ENCODE measurements around the gene PHLPP1. TPM values are rescaled to one million over a fixed set of nuclear protein-coding genes. Genes with fewer than 3 reads are reported as not detected.

PHLPP1 gene
- total RNA-seq, 1 donor from 2014 or later = 3.4 TPM

- FAIRE-seq (no peak), DNase-seq (ENCODE audit: low read depth) (no peak)
- H3K27me3 ChIP-seq (ENCODE audit: control insufficient read depth, insufficient read depth, low read length) = no peaks in the 10 kb centered on the region
- H3K4me3 ChIP-seq (ENCODE audit: low read depth, low read length) = no peak overlapping the region
- TF ChIP-seq, protein P1, sequence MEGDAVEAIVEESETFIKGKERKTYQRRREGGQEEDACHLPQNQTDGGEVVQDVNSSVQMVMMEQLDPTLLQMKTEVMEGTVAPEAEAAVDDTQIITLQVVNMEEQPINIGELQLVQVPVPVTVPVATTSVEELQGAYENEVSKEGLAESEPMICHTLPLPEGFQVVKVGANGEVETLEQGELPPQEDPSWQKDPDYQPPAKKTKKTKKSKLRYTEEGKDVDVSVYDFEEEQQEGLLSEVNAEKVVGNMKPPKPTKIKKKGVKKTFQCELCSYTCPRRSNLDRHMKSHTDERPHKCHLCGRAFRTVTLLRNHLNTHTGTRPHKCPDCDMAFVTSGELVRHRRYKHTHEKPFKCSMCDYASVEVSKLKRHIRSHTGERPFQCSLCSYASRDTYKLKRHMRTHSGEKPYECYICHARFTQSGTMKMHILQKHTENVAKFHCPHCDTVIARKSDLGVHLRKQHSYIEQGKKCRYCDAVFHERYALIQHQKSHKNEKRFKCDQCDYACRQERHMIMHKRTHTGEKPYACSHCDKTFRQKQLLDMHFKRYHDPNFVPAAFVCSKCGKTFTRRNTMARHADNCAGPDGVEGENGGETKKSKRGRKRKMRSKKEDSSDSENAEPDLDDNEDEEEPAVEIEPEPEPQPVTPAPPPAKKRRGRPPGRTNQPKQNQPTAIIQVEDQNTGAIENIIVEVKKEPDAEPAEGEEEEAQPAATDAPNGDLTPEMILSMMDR (IDR thresholded peaks at IDR 0.05; ENCODE audit: insufficient read depth, low read length, severe bottlenecking) = no peak
- H3K36me3 ChIP-seq (ENCODE audit: control insufficient read depth, insufficient read depth, low read length) = peaks cover 2% of the 10 kb centered on the region
Observed at GRCh38 chr18:62948788-62949187, 233.4 kb downstream of the PHLPP1 start.

GRCh38 chr18:62950246-62950645, 234.9 kb downstream of the PHLPP1 start:
- TF ChIP-seq, protein P1 (IDR thresholded peaks at IDR 0.05; ENCODE audit: insufficient read depth, low read length, severe bottlenecking) = no peak
- Histone ChIP-seq H3K27me3 (ENCODE audit: control insufficient read depth, insufficient read depth, low read length) (no peaks in the 10 kb centered on the region), H3K36me3 (ENCODE audit: control insufficient read depth, insufficient read depth, low read length) (no peaks in the 10 kb centered on the region), H3K4me3 (ENCODE audit: low read depth, low read length) (no peak overlapping the region)
- FAIRE-seq (no peak), DNase-seq (ENCODE audit: low read depth) (no peak)

DNA sequence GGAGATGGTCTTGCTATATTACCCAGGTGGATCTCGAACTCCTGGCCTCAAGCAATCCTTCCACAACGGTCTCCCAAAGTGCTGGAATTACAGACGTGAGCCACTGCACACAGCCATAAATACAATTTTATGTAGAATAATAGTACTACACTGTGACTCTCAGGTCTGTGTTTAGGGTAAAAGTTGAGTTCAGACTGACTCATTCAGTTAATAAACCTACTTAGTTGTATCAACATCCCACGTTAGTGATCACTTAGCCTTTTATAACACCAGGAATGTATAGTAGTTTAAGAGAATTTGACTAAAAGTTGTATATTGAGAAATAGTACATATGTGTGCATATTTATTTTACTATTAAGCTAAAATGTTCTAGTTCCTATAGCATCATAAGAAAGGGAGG, 237.5 kb downstream of the PHLPP1 start:
- FAIRE-seq (no peak), DNase-seq (ENCODE audit: low read depth) (no peak)
- Histone ChIP-seq H3K27me3 (ENCODE audit: control insufficient read depth, insufficient read depth, low read length) (no peaks in the 10 kb centered on the region), H3K36me3 (ENCODE audit: control insufficient read depth, insufficient read depth, low read length) (no peaks in the 10 kb centered on the region), H3K4me3 (ENCODE audit: low read depth, low read length) (no peak overlapping the region)
- TF ChIP-seq, protein P1 (IDR thresholded peaks at IDR 0.05; ENCODE audit: insufficient read depth, low read length, severe bottlenecking) = no peak

- Histone ChIP-seq H3K4me3 (ENCODE audit: low read depth, low read length) (no peak overlapping the region), H3K36me3 (ENCODE audit: control insufficient read depth, insufficient read depth, low read length) (no peaks in the 10 kb centered on the region), H3K27me3 (ENCODE audit: control insufficient read depth, insufficient read depth, low read length) (no peaks in the 10 kb centered on the region)
- FAIRE-seq = no peak
- no peak for DNase-seq (ENCODE audit: low read depth)
- TF ChIP-seq, protein P1 (IDR thresholded peaks at IDR 0.05; ENCODE audit: insufficient read depth, low read length, severe bottlenecking) = no peak
Observed at GRCh38 chr18:62953663-62954062, 238.3 kb downstream of the PHLPP1 start.

GRCh38 chr18:62954366-62954765, 239.0 kb downstream of the PHLPP1 start:
- TF ChIP-seq, protein P1 (IDR thresholded peaks at IDR 0.05; ENCODE audit: insufficient read depth, low read length, severe bottlenecking) = no peak
- no peaks in the 10 kb centered on the region for H3K27me3 ChIP-seq (ENCODE audit: control insufficient read depth, insufficient read depth, low read length)
- no peaks in the 10 kb centered on the region for H3K36me3 ChIP-seq (ENCODE audit: control insufficient read depth, insufficient read depth, low read length)
- FAIRE-seq (no peak), DNase-seq (ENCODE audit: low read depth) (peak; percentile 84)
- no peak overlapping the region for H3K4me3 ChIP-seq (ENCODE audit: low read depth, low read length)

DNA sequence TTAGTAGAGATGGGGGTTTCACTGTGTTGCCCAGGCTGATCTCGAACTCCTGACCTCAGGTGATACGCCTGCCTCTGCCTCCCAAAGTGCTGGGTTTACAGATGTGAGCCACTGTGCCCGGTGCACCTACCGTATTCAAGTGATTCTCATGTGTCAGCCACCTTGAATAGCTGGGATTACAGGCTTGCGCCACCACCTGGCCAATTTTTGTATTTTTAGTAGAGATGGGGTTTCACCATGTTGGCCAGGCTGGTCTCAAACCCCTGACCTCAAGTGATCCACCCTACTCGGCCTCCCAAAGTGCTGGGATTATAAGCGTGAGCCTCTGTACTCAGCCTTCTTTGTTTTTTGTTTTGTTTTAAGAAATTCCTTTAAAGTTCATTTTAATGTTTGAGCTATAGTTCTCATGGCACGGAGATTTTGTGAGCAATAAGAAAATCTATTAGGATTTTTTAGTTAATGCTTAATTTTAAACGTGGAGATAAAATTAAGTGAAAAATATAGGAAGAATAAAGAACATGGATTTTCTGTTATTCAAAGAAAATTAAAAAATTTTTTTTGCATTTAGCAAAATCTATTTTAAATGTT, 242.6 kb downstream of the PHLPP1 start:
- no peaks in the 10 kb centered on the region for H3K27me3 ChIP-seq (ENCODE audit: control insufficient read depth, insufficient read depth, low read length)
- H3K4me3 ChIP-seq (ENCODE audit: low read depth, low read length) = no peak overlapping the region
- FAIRE-seq (peak; percentile 7), DNase-seq (ENCODE audit: low read depth) (peak; percentile 52)
- TF ChIP-seq, protein P1 (IDR thresholded peaks at IDR 0.05; ENCODE audit: insufficient read depth, low read length, severe bottlenecking) = peak; percentile 41
- no peaks in the 10 kb centered on the region for H3K36me3 ChIP-seq (ENCODE audit: control insufficient read depth, insufficient read depth, low read length)
